ENCODE data around the gene PTPRB.

DNA sequence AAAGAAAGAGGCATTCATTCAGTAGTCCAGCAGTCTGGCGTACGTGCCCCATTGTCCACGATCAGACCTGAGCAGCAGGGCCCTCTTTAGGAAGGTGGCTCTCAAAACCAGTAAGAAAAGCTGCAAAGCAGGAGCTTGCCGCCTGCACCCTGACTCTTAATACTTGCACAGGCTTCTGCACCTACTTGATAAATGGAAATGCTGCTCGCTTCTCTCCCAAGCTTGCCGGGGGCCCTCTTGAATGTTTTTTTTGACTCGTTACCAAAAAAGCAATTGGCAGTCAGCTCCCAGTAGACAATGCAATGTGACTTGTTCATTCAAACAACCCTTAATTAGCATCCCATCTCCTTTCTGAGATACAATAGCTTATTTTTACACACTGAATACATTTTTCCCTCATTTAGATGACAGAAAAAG, 27.2 kb upstream of the PTPRB start:
- TF ChIP-seq ELF4 (IDR thresholded peaks at IDR 0.05) = no peak
- no peak for TF ChIP-seq BHLHE40 (IDR thresholded peaks at IDR 0.05; ENCODE audit: borderline replicate concordance)
- TF ChIP-seq FOXM1 (IDR thresholded peaks at IDR 0.05; ENCODE audit: borderline replicate concordance) = no peak
- TF ChIP-seq SP1 (IDR thresholded peaks at IDR 0.05) = no peak
- TF ChIP-seq HDGF (IDR thresholded peaks at IDR 0.05; ENCODE audit: borderline replicate concordance) = no peak
- no peak for TF ChIP-seq ARNT (IDR thresholded peaks at IDR 0.05)
- no peak for TF ChIP-seq TARDBP (IDR thresholded peaks at IDR 0.05)
- no peak for TF ChIP-seq FOXK2 (IDR thresholded peaks at IDR 0.05)
- no peak for TF ChIP-seq L3MBTL2 (conservative IDR thresholded peaks at IDR 0.05)
- TF ChIP-seq FOXA1 (IDR thresholded peaks at IDR 0.05) = no peak
- TF ChIP-seq ZNF384 (IDR thresholded peaks at IDR 0.05) = no peak
- TF ChIP-seq SUZ12 (IDR thresholded peaks at IDR 0.05) = no peak

All from HEK293T (cell line).